ENCODE results near the gene NOTCH4. TPM values are rescaled to one million over a fixed set of nuclear protein-coding genes. Genes with fewer than 3 reads are reported as not detected.

The NOTCH4 gene
- total and polyA plus RNA-seq, 2 of the 4 experiments (the other 2 are of a cell fraction) = 0.96 to 1.3 TPM

- in situ Hi-C loops (cut with MboI; ENCODE audit: low sequenced_read_pairs) = loop anchor here (25.0 kb wide), 1 partner anchor 763 kb away; the partner anchor contains the start of genes BRD2 and HLA-DMA
- Histone ChIP-seq H2AK9ac (replicated peaks; ENCODE audit: low read depth, low read length, poor library complexity) (no peak overlapping the region), H3K79me1 (ENCODE audit: low read depth in 1 of 2, low read length in 2 of 2) (peaks cover 6 to 13% of the 10 kb centered on the region in 2 experiments), H3K4ac (ENCODE audit: low read depth, low read length) (no peak overlapping the region), H3K4me1 (ENCODE audit: control insufficient read depth, insufficient read depth, low read length) (peaks cover 3% of the 10 kb centered on the region; the same call in 1 of the 2 replicates), H3K56ac (ENCODE audit: extremely low read depth, insufficient read depth, low read length) (no peak overlapping the region), H2BK20ac (ENCODE audit: low read depth, low read length) (no peak overlapping the region), H4K91ac (ENCODE audit: insufficient read depth, low read depth, low read length) (no peak overlapping the region), H3K9me3 (ENCODE audit: control insufficient read depth, insufficient read depth, low read length) (no peaks in the 10 kb centered on the region), H4K20me1 (ENCODE audit: insufficient read depth, low read length) (no peaks in the 10 kb centered on the region), H2BK5ac (ENCODE audit: low read depth, low read length, poor library complexity, severe bottlenecking) (no peak overlapping the region), H3K9me1 (ENCODE audit: insufficient read depth, low read length) (peaks cover 13% of the 10 kb centered on the region), H2BK15ac (ENCODE audit: low read depth, low read length) (no peak overlapping the region), H2AFZ (replicated peaks; ENCODE audit: low read length, poor library complexity) (no peak overlapping the region), H3K18ac (ENCODE audit: low read depth, low read length) (no peak overlapping the region), H3K4me2 (ENCODE audit: low read depth, low read length) (no peak overlapping the region), H2BK120ac (ENCODE audit: low read depth, low read length) (no peak overlapping the region), H3K9ac (ENCODE audit: low read depth, low read length) (no peak overlapping the region), H3K27me3 (ENCODE audit: control insufficient read depth, insufficient read depth, low read length) (peaks cover 7% of the 10 kb centered on the region; the same call in 1 of the 2 replicates), H3K14ac (replicated peaks; ENCODE audit: low read depth, low read length) (no peak overlapping the region), H4K8ac (ENCODE audit: low read depth in 2 of 2, low read length in 2 of 2) (no peak overlapping the region), H3K36me3 (ENCODE audit: control insufficient read depth, insufficient read depth, low read length) (no peaks in the 10 kb centered on the region), H3K23ac (ENCODE audit: low read depth, low read length) (no peak overlapping the region), H4K5ac (ENCODE audit: low read depth, low read length) (no peak overlapping the region), H3K4me3 (ENCODE audit: insufficient read depth, low read depth, low read length) (no peak overlapping the region), H2AK5ac (ENCODE audit: low read depth, low read length) (no peak overlapping the region), H3K27ac (ENCODE audit: insufficient read depth, low read length) (no peak overlapping the region)
- 97% methylated on average over 7 of the region's 17 CpGs; no CpG with 5 or more reads in 1 of the 2 experiments for WGBS, 2 experiments (ENCODE audit: extremely low coverage in 2 of 2, insufficient read length in 1 of 2)
- DNase-seq (no peak), ATAC-seq (ENCODE audit: low read depth) (no peak)
- TF ChIP-seq NFE2L2 (IDR thresholded peaks at IDR 0.05; ENCODE audit: low read depth, low read length) (no peak), MAZ (IDR thresholded peaks at IDR 0.05; ENCODE audit: borderline replicate concordance, low read depth, low read length) (no peak)
- POLR2A ChIA-PET (ENCODE audit: unreplicated experiment) = no interaction called here
- dilution Hi-C loops (cut with HindIII; ENCODE audit: low sequenced_read_pairs, unreplicated experiment) = no loop called here
- intact Hi-C loops (cut with micrococcal nuclease) = loop anchor here (1.0 kb wide), 1 partner anchor 52 kb away; no protein-coding TSS in a partner anchor
- no TSS peak for BruUV-seq (replicated peaks)
- CTCF ChIA-PET = no interaction called here
Measured at GRCh38 chr6:32198866-32199265, 25.0 kb downstream of the NOTCH4 start.
